Measurements from ENCODE around the gene FAM3B.

Gene FAM3B

DNA sequence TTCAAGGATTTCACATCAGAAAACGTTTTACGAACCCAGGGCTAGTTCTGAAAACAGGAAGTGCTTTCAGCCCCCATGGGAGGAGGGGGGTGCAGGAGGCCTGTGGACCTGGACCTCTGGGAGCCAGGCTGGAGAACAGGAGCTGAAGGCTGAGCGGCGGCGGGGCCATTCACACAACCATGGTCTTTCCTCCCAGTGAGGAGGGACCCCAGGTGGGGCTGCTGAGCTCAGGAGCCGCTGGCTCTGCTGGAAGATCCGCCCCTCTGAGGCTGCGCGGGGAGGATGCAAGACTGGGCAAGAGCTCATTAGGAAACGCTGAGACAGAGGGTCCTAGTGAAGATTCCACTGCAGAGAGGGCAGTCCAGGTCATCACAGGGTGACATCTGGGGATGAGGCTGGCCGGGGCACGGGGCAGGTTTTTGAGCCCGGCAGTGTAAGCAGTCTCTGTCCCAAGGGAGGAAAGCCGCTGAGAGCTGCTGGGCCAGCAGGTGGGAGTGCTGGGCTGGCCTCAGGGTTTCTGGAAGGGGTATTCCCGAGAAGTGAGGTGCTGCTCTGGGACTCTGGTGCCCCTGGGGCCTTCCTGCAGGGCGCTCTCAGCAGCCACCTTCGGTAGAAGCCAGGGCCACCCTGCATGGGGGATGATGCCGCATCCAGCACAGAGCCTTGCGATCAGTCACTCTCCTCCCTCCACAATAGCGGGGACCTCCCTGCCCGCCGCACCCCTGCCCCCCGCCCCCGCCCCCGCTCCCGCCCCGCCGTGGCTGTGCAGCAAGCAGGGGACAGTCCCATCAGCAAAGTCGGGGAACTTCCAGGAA lies 52.7 kb downstream of the FAM3B start:
- no peak for DNase-seq (ENCODE audit: low read depth)

DNA sequence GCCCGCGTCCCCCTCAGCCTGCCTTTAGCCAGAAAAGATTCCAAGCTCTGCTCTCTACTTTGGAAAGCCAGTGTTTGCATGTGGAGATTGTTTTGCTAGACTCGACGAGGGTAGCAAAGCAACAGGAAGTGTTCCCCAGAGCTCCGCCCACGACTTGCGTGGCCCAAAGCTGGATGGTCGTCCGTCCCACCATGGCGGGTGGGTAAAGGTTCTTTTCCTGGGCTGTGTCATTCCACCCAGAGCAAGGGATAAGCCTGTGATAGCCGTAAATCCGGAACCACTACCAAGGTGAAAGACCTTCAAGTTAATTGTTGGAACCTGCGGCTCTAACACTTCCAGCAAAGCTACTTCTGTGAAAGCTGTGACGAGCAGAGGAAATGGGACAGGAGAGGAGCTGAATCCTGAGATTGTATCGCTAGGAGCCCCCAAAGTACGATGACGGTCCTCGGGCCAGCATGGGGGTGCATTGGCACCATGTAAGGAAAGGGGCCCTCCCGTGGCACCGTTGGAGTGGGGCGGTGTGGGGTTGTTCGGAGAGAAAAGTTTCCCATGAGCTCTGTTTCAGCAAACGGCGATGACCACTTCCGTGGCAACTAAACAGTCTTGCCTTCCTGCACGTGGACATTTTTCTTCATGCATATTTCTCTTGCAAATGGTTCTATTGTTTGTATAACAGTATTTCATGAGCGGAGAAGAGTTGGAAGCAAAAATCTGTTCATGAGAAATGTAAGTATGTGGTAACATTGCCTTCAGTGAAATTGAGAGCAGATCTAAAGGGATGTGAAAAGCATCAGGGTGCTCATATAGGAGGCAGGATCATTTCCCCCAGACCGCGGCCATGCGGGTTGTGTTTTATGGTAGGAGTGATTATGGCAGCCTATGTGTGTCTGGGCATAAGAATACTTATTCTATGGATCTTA lies 53.6 kb downstream of the FAM3B start:
- DNase-seq (ENCODE audit: low read depth) = no peak

- no peak for DNase-seq (ENCODE audit: low read depth)
These were observed 54.5 kb downstream of the FAM3B start for GRCh38 chr21:41370840-41371684.

DNA sequence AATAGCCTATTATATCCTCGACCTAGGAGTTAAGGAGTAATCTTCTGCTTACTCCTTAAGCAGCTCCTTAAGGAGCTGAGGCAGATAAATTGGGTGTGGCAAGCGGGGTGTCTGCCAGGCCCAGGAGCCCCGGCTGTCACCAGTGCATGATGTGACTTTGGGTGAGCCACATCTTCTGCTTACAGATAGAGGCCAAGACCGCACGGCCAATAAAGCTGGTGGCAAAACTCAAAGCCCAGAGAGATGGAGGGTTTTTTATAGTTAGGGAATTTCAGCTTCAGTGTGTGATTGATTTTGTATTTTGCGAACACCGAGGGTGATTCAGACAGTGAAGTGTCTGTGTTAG lies 55.1 kb downstream of the FAM3B start:
- DNase-seq (ENCODE audit: low read depth) = no peak

- no peak for DNase-seq (ENCODE audit: low read depth)
These were observed 56.7 kb downstream of the FAM3B start for GRCh38 chr21:41373253-41373652.

- DNase-seq (ENCODE audit: low read depth) = no peak
These were observed 57.2 kb downstream of the FAM3B start for GRCh38 chr21:41373763-41374162.

DNA sequence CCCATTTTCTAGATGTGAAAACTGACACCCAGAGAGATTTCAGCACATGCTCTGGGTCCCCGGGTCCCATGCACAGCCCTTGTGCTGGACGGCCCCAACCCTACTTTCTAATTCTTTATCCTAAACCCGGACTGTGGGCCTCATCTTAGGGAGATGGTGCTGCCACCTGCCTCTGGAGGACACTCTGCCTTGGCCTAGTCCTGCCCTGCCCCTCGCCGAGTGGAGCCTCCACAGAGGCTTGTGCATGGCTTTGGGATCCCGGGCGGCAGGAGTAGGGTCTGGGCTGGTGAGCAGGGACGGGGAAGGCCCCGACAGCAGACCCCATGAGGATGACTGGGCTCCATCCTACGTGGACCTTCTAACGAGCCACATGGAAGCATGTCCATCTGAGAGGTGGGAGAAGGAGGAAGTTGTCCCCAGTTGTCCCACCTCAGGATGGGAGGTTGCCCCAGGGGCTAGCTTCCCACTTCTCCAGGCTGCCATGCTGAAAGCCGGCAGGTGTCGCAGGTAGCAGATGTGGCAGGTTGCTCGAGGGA lies 57.6 kb downstream of the FAM3B start:
- no peak for DNase-seq (ENCODE audit: low read depth)

DNA sequence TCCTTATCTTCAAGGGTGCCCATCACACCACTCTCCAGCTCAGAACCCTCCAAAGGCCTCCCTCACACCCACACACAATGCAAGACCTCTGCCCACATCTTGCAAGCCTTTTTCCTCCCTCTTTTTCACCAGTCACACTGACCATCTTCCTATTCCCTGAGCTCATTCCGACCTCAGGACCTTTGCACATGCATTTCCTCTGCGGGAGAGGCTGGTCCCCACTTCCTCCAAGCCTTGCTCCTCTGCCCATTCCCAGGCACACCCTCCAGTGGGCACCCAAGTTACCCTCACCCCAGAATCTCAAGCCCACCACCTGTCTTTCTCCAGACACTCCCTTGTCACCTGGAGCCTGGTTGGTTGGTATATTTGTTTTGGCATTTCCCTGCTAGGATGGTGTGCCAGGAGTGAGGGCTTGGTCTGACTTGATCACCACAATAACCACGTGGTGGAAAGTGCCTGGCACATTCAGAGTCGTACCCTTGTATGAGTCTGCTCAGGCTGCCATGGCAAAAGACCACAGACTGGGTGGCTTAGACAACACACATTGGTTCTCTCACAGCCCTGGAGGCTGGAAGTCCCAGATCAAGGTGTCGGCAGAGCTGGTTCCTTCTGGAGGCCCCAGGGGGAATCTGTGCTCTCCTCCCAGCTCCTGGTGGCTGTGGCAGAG lies 58.4 kb downstream of the FAM3B start:
- DNase-seq (ENCODE audit: low read depth) = no peak

- no peak for DNase-seq (ENCODE audit: low read depth)
These were observed 59.3 kb downstream of the FAM3B start for GRCh38 chr21:41375875-41376274.

- DNase-seq (ENCODE audit: low read depth) = no peak
These were observed 61.1 kb downstream of the FAM3B start for GRCh38 chr21:41377715-41378114.

- no peak for DNase-seq (ENCODE audit: low read depth)
These were observed 62.2 kb downstream of the FAM3B start for GRCh38 chr21:41378849-41379248.

GRCh38 chr21:41379901-41380300 lies 63.3 kb downstream of the FAM3B start:
- DNase-seq (ENCODE audit: low read depth) = no peak

DNA sequence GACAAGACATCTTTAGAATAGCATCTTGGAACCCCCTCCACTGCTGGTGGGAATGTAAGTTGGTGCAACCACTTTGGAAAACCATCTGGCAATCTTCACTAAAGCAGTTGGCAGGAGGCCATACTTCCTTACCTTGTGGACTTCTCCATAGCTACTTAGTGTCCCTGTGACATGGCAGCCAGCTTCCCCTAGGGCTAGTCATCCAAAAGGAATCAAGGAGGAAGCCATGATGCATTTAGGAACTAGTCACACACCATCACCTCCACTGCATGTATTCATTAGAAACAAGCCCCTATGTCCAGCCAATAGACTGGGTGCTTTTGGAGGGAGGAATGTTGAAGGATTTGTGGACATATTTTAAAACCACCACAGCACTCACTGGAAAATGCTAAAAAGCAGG lies 65.1 kb downstream of the FAM3B start:
- no peak for DNase-seq (ENCODE audit: low read depth)

- no peak for DNase-seq (ENCODE audit: low read depth)
These were observed 70.6 kb downstream of the FAM3B start for GRCh38 chr21:41387042-41387819.

- no peak for DNase-seq (ENCODE audit: low read depth)
These were observed 71.2 kb downstream of the FAM3B start for GRCh38 chr21:41387824-41388223.

DNA sequence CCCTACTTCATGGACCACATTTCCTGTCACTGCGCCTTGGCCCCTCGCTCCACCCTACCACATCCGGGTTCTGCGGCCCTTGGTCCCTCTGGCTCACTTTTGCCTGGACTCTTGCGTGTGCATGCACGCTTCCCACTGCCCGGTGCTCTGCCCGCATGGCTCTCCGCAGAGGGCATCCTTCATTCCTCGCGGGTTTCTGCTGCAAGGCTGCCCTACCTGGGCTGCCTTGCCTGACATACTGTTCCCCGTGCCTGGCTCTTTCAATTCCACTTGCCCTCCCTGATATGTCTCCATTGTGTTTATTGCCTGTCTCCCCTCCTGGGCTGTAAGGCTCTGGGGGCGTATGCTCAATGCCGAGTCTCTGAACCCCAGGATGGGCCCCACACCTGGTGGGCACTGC lies 71.7 kb downstream of the FAM3B start:
- DNase-seq (ENCODE audit: low read depth) = no peak

DNA sequence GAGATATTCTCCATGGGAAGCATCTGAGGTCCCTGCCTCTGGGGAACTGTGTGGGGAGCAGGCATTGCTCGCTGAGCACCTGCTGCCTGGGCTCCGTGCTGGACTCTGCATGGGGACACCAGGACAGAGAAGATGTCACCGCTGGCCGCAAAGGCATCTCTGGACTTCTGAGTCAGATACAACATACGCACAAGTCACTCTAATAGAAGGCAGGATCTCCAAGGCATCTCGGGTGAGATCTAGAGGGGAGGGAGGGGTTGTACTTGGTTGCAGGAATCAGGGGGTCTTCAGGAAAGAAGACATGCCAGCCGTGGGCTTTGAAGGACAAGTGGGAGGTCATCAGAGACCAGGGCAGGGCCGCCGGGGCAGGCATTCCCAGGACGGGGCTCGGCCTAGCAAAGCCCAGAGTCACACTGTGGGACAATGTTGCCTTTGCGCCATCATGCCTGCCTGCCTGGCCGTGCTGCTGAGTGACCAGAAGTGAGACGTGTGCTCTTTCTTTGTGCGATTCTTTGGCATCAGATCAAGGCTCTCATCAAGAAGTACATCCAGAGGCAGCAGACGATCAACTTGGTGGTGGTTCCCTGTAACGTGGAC lies 73.5 kb downstream of the FAM3B start:
- no peak for DNase-seq (ENCODE audit: low read depth)

DNA sequence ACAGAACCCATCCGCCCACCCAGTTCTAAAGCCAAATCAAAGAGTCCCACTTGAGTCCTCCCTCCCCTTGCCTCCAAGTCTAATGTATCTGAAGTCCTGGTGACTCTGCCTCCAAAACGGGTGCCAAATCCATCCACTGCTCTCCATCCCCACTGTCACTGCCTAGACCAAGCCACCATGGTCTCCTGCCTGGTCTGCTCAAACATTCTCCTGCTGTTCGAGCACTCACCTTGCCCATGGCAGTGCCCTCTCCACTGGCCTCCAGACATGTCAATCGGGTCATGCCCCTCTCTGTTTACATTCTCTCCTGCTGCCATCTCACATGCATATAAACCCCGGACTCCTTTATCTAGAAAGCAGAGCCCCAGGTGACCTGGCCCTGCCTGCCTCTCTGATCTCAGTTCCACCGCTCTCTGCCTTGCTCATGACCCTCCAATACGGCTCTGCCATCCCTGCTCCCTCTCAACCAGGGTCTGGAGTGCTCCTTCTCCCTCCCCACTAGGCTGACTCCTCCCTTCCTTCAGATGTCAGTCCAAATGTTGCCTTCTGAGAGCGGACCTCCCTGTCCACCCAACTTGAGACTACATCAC lies 77.4 kb downstream of the FAM3B start:
- no peak for DNase-seq (ENCODE audit: low read depth)

DNA sequence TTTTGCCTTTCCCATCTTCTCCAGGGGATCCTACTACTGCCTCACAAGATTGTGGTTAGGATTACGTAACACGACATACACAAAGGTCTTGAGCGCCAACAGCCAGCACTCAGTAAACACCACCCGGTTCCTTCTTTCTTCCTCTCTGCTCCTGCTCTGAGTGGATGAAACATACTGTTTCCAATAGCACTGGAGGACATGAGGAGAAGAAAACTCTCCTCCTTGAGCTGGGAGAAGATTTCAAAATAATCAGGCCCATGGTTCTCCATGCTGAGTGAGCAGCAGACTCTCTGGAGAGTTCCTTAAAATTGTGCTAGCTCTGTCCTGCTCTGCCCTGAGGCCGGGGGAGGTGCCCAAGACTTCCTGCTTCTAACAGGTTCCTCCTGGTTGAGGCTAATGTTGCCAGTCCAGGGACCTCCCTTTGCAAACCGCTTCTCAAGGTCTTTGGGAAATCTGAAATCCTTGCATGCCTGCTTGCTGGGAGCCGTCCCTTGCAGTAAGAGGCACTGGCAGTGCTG lies 80.0 kb downstream of the FAM3B start:
- DNase-seq (ENCODE audit: low read depth) = no peak

- no peak for DNase-seq (ENCODE audit: low read depth)
These were observed 80.9 kb downstream of the FAM3B start for GRCh38 chr21:41397471-41397891.

Data from CMK (cell line).